Fibroblast of mammary gland (primary cell): ENCODE measurements around the gene TRMU.
"Not testable (repeated sequence)": the region's sequence is repeated elsewhere in the genome, so short reads cannot be mapped to it uniquely, and the experiment has no call there.

Experiments
- DNase-seq: peaks from one replicate; pipeline ENCODE4 v3.0.0-alpha.2; 2010; ENCODE audit warnings: low read depth
- H3K4me3 ChIP-seq: 2 replicates; pipeline ENCODE4 v1.5.1; 2011; ENCODE audit warnings: low read depth, mild to moderate bottlenecking, low read length, moderate library complexity; ENCODE audit not compliant: control insufficient read depth
- CTCF ChIP-seq: conservative IDR thresholded peaks from 2 replicates; pipeline ENCODE4 v1.5.1; 2011; ENCODE audit warnings: low read depth, low read length, inconsistent platforms; ENCODE audit not compliant: control insufficient read depth, insufficient read depth

Gene TRMU

GRCh38 chr22:46391486-46392136 is 56.1 kb downstream of the TRMU start:
- no peak for TF ChIP-seq CTCF
- DNase-seq: no peak
- H3K4me3 ChIP-seq: no peak overlapping the region

- H3K4me3 ChIP-seq: no peak overlapping the region
- no peak for DNase-seq
- TF ChIP-seq CTCF: no peak
These were observed 56.8 kb downstream of the TRMU start for GRCh38 chr22:46392137-46392844.

- no peak overlapping the region for H3K4me3 ChIP-seq
- no peak for DNase-seq
- no peak for TF ChIP-seq CTCF
These were observed 58.4 kb downstream of the TRMU start for GRCh38 chr22:46393873-46394272.

- DNase-seq: no peak
- TF ChIP-seq CTCF: no peak
- H3K4me3 ChIP-seq: no peak overlapping the region
These were observed 59.1 kb downstream of the TRMU start for GRCh38 chr22:46394622-46395021.

- H3K4me3 ChIP-seq: no peak overlapping the region
- no peak for DNase-seq
- no peak for TF ChIP-seq CTCF
These were observed 59.6 kb downstream of the TRMU start for GRCh38 chr22:46395145-46395544.

GRCh38 chr22:46397049-46397448 is 61.5 kb downstream of the TRMU start:
- H3K4me3 ChIP-seq, DNase-seq: not testable (repeated sequence)

GRCh38 chr22:46397514-46397913 is 62.0 kb downstream of the TRMU start:
- TF ChIP-seq CTCF: no peak
- no peak overlapping the region for H3K4me3 ChIP-seq
- no peak for DNase-seq
